Ishikawa (cell line): ENCODE data around the gene BMP2K.

ENCODE experiments used
- CEBPB ChIP-seq: IDR thresholded peaks from 2 replicates; pipeline ENCODE4 v1.6.1; 2012
- CREB1 ChIP-seq: IDR thresholded peaks from 2 replicates; pipeline ENCODE4 v1.6.1; 2012; ENCODE audit warnings: low read depth
- EGR1 ChIP-seq: IDR thresholded peaks from 2 replicates; pipeline ENCODE4 v1.6.1; 2012
- EP300 ChIP-seq: IDR thresholded peaks from 2 replicates; pipeline ENCODE4 v1.6.1; 2012; ENCODE audit warnings: borderline replicate concordance
- FOXM1 ChIP-seq: IDR thresholded peaks from 2 replicates; pipeline ENCODE4 v1.6.1; 2012; ENCODE audit warnings: low read depth, borderline replicate concordance
- NFIC ChIP-seq: IDR thresholded peaks from 2 replicates; pipeline ENCODE4 v1.6.1; 2012
- RAD21 ChIP-seq: IDR thresholded peaks from 2 replicates; pipeline ENCODE4 v1.6.1; 2012; ENCODE audit warnings: low read depth
- TAF1 ChIP-seq: IDR thresholded peaks from 2 replicates; pipeline ENCODE4 v1.6.1; 2012; ENCODE audit warnings: low read depth, mild to moderate bottlenecking
- TCF12 ChIP-seq: IDR thresholded peaks from 2 replicates; pipeline ENCODE4 v1.6.1; 2012; ENCODE audit warnings: low read depth
- TEAD4 ChIP-seq: IDR thresholded peaks from 2 replicates; pipeline ENCODE4 v1.6.1; 2012
- YY1 ChIP-seq: IDR thresholded peaks from 2 replicates; pipeline ENCODE4 v1.6.1; 2012; ENCODE audit warnings: low read depth
- ZBTB7A ChIP-seq: IDR thresholded peaks from 2 replicates; pipeline ENCODE4 v1.6.1; 2012; ENCODE audit warnings: low read depth
- TF ChIP-seq, protein P1 (sequence below): IDR thresholded peaks from 2 replicates; pipeline ENCODE4 v1.6.1; 2012; ENCODE audit warnings: low read depth, mild to moderate bottlenecking
- TF ChIP-seq, protein P2 (sequence below): IDR thresholded peaks from 2 replicates; pipeline ENCODE4 v1.6.1; 2012
- TF ChIP-seq, protein P3 (sequence below): IDR thresholded peaks from 2 replicates; pipeline ENCODE4 v1.6.1; 2012

The BMP2K gene

DNA sequence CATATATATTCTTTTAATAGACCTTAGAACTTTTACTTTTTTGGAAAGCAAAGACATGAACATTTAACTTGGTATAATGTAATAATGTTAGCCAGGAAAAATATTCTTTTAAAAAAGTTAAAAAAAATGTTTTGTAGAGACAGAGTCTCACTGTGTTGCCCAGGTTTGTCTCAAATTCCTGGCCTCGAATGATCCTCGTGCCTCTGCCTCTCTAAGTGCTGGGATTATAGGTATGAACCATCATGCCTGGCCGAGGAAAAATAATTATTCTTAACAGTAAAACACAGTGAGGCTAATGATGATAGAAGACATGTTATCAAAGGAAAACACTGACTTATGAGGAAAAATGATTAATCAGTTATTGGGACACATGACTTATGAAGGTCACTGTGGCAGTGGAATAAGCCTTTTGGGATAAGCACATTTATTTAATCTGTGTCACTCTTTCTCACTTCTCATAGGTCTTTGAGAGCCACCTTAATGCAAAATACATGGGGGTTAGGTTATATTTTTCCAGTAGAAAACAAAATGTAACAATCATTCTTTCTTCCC, 6.0 kb upstream of the BMP2K start:
- TF ChIP-seq FOXM1 = no peak
- TF ChIP-seq, protein P1, sequence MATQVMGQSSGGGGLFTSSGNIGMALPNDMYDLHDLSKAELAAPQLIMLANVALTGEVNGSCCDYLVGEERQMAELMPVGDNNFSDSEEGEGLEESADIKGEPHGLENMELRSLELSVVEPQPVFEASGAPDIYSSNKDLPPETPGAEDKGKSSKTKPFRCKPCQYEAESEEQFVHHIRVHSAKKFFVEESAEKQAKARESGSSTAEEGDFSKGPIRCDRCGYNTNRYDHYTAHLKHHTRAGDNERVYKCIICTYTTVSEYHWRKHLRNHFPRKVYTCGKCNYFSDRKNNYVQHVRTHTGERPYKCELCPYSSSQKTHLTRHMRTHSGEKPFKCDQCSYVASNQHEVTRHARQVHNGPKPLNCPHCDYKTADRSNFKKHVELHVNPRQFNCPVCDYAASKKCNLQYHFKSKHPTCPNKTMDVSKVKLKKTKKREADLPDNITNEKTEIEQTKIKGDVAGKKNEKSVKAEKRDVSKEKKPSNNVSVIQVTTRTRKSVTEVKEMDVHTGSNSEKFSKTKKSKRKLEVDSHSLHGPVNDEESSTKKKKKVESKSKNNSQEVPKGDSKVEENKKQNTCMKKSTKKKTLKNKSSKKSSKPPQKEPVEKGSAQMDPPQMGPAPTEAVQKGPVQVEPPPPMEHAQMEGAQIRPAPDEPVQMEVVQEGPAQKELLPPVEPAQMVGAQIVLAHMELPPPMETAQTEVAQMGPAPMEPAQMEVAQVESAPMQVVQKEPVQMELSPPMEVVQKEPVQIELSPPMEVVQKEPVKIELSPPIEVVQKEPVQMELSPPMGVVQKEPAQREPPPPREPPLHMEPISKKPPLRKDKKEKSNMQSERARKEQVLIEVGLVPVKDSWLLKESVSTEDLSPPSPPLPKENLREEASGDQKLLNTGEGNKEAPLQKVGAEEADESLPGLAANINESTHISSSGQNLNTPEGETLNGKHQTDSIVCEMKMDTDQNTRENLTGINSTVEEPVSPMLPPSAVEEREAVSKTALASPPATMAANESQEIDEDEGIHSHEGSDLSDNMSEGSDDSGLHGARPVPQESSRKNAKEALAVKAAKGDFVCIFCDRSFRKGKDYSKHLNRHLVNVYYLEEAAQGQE = no peak

DNA sequence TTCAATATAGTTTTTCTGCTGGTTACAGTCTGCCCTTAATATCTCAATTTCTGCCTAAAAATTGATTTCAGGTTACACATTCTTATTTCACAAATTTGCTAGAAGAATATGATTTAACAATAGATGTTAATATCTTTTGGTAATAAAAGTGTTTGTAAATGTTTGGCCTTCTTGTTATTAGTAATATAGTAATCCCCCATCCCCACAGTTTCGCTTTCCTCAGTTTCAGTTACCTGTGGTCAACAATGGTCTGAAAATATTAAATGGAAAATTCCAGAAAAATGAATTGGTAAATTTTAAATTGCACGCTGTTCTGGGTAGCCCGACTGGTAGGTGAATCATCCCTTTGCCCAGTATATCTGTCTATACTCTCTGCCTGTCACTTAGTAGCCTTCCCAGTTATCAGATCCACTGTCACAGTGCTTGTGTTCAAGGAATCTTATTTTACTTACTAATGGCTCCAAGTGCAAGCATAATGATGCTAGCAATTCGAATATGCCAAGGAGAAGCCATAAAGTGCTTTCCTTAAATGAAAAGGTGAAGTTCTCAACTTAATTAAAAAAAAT, 3.5 kb upstream of the BMP2K start:
- TF ChIP-seq RAD21 = no peak
- TF ChIP-seq FOXM1 = no peak
- no peak for TF ChIP-seq TAF1
- TF ChIP-seq, protein P1 = no peak
- TF ChIP-seq YY1 = no peak
- TF ChIP-seq EGR1 = no peak
- TF ChIP-seq EP300 = no peak
- no peak for TF ChIP-seq CEBPB
- TF ChIP-seq, protein P2, sequence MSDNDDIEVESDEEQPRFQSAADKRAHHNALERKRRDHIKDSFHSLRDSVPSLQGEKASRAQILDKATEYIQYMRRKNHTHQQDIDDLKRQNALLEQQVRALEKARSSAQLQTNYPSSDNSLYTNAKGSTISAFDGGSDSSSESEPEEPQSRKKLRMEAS = no peak
- TF ChIP-seq TEAD4 = no peak
- TF ChIP-seq, protein P3, sequence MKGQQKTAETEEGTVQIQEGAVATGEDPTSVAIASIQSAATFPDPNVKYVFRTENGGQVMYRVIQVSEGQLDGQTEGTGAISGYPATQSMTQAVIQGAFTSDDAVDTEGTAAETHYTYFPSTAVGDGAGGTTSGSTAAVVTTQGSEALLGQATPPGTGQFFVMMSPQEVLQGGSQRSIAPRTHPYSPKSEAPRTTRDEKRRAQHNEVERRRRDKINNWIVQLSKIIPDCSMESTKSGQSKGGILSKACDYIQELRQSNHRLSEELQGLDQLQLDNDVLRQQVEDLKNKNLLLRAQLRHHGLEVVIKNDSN = no peak
- no peak for TF ChIP-seq TCF12
- TF ChIP-seq NFIC = no peak
- TF ChIP-seq CREB1 = no peak
- TF ChIP-seq ZBTB7A = no peak

DNA sequence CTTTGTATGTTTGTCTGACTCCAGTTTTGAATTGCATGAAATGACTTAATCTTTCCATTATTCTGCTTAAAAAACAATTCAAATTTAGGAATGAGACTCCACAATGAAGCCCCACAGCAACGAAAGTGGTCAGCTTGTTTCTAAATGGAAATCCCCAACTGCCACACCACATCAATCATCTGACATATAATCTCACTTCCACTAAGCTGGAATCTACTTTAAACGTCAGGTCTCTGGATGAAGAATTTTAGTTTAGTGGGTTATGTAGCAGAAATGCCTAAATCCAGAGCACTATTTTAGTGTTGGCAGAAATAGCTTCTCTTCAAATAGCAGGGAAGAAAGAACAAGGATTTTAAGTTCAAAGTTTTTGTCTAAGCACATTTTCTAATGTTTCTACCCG, 1.7 kb upstream of the BMP2K start:
- TF ChIP-seq TEAD4 = no peak
- no peak for TF ChIP-seq EGR1
- no peak for TF ChIP-seq TCF12
- TF ChIP-seq, protein P2 = no peak
- TF ChIP-seq CEBPB = no peak
- TF ChIP-seq ZBTB7A = no peak
- no peak for TF ChIP-seq EP300
- no peak for TF ChIP-seq FOXM1
- no peak for TF ChIP-seq RAD21
- TF ChIP-seq YY1 = no peak
- TF ChIP-seq, protein P1 = no peak
- no peak for TF ChIP-seq CREB1

DNA sequence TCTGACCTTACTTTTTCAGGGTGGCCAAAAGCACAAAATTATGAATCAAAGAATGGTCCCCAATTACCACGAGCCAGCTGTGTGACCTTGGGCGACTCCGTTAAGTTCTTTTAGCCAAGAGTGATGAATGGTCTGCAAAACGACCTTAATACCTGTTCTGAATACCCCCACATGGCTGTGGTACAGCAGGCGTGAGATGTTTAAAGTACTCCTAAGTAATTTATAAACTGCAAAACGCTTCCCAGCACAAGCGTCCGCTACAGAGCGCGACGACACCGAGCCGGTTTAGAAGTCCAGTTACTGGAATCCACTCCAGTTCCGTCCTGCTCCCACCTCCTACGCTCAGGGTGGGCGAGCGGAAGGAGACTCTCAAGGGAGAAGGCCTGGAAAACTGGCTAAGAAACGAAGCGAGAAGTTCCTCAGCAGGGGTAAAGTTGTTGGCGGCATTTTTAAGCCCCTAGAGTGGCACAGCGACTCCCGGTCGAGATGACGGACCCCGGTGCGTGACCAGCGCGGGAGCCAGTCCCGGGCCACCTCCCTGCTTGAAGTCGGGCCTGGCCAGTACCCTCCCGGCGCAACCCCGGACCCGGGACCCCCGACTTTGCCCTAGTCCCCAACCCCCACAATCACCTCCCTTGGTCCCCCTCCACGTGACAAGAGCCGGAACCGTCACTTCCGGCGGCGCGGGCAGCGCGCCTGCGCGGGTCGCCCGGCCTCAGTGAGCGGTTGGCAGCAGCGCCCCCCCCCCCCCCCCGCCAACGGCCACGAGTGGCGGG, 659 bp upstream of the BMP2K start:
- TF ChIP-seq TCF12 (no peak; the same call in 1 of the 2 replicates), ZBTB7A (peak; percentile 93), CREB1 (peak; percentile 62), TEAD4 (no peak), EGR1 (no peak), EP300 (no peak), FOXM1 (no peak), CEBPB (no peak), YY1 (no peak; the same call in 1 of the 2 replicates), TAF1 (peak; percentile 80), RAD21 (no peak), NFIC (no peak; the same call in 1 of the 2 replicates)
- TF ChIP-seq, protein P3 = peak; percentile 97
- TF ChIP-seq, protein P1 = 0 out of 2 replicates have a peak, but pooled peaks have one; percentile 5
- TF ChIP-seq, protein P2 = peak; percentile 86
